Measurements from ENCODE around the gene KCNB1. TPM values are rescaled to one million over a fixed set of nuclear protein-coding genes. Genes with fewer than 3 reads are reported as not detected.

Gene KCNB1
- 0.12 and 0.13 TPM in 2 replicates for polyA plus RNA-seq (2011; rRNA removed)
- polyA minus RNA-seq (2011; rRNA and poly(A)+ RNA removed): 0.19 and 0.21 TPM in 2 replicates

GRCh38 chr20:49482621-49483017 is at the start of gene KCNB1:
KCNB1 (minus strand) TSS chr20:49482668; CDS start chr20:49482480, 188 bp downstream.
- ChIA-PET POLR2A (no interaction called here), CTCF (interaction anchor here (2.7 to 6.0 kb wide), 4 partner anchors 15 to 151 kb away, joined by 15 to 140 read pairs (median 48); no protein-coding TSS in a partner anchor)
- no peak for DNase-seq (ENCODE audit: low read depth)
- Histone ChIP-seq H3K27me3 (ENCODE audit: control insufficient read depth, insufficient read depth, low read length) (peaks cover 17% of the 10 kb centered on the region), H3K4me3 (ENCODE audit: low read depth, low read length) (no peak within 1 kb of the TSS), H3K36me3 (ENCODE audit: control insufficient read depth, insufficient read depth, low read length) (no peaks in the 10 kb centered on the region)
- TF ChIP-seq CTCF (IDR thresholded peaks at IDR 0.05; ENCODE audit: insufficient read depth, low read depth, low read length): no peak

GRCh38 chr20:49529470-49529869 is 47.0 kb upstream of the KCNB1 start:
- Histone ChIP-seq H3K4me3 (ENCODE audit: low read depth, low read length) (no peak overlapping the region), H3K36me3 (ENCODE audit: control insufficient read depth, insufficient read depth, low read length) (no peaks in the 10 kb centered on the region), H3K27me3 (ENCODE audit: control insufficient read depth, insufficient read depth, low read length) (no peaks in the 10 kb centered on the region)
- ChIA-PET CTCF (interaction anchor here (2.1 kb wide), 1 partner anchor 195 kb away, joined by 6 read pairs; no protein-coding TSS in a partner anchor), POLR2A (no interaction called here)
- no peak for DNase-seq (ENCODE audit: low read depth)
- no peak for TF ChIP-seq CTCF (IDR thresholded peaks at IDR 0.05; ENCODE audit: insufficient read depth, low read depth, low read length)

- ChIA-PET POLR2A (no interaction called here), CTCF (interaction anchor here (1.2 kb wide), 1 partner anchor 19 kb away, joined by 7 read pairs; no protein-coding TSS in a partner anchor)
- H3K27me3 ChIP-seq (ENCODE audit: control insufficient read depth, insufficient read depth, low read length): no peaks in the 10 kb centered on the region
- peaks cover 2% of the 10 kb centered on the region for H3K36me3 ChIP-seq (ENCODE audit: control insufficient read depth, insufficient read depth, low read length)
- no peak overlapping the region for H3K4me3 ChIP-seq (ENCODE audit: low read depth, low read length)
- no peak for TF ChIP-seq CTCF (IDR thresholded peaks at IDR 0.05; ENCODE audit: insufficient read depth, low read depth, low read length)
- no peak for DNase-seq (ENCODE audit: low read depth)
These were observed 44.1 kb upstream of the KCNB1 start for GRCh38 chr20:49526568-49526967.

- H3K27me3 ChIP-seq (ENCODE audit: control insufficient read depth, insufficient read depth, low read length): no peaks in the 10 kb centered on the region
- no peak for TF ChIP-seq CTCF (IDR thresholded peaks at IDR 0.05; ENCODE audit: insufficient read depth, low read depth, low read length)
- ChIA-PET CTCF (interaction anchor here (0.7 to 1.2 kb wide), 4 partner anchors 15 to 192 kb away, joined by 3 to 7 read pairs (median 4); no protein-coding TSS in a partner anchor), POLR2A (no interaction called here)
- H3K36me3 ChIP-seq (ENCODE audit: control insufficient read depth, insufficient read depth, low read length): peaks cover 2% of the 10 kb centered on the region
- DNase-seq (ENCODE audit: low read depth): no peak
- H3K4me3 ChIP-seq (ENCODE audit: low read depth, low read length): no peak overlapping the region
These were observed 43.6 kb upstream of the KCNB1 start for GRCh38 chr20:49526056-49526455.

GRCh38 chr20:49523767-49524360 is 41.4 kb upstream of the KCNB1 start:
- TF ChIP-seq CTCF (IDR thresholded peaks at IDR 0.05; ENCODE audit: insufficient read depth, low read depth, low read length): no peak
- Histone ChIP-seq H3K27me3 (ENCODE audit: control insufficient read depth, insufficient read depth, low read length) (no peaks in the 10 kb centered on the region), H3K36me3 (ENCODE audit: control insufficient read depth, insufficient read depth, low read length) (peaks cover 2% of the 10 kb centered on the region), H3K4me3 (ENCODE audit: low read depth, low read length) (no peak overlapping the region)
- POLR2A ChIA-PET: no interaction called here
- DNase-seq (ENCODE audit: low read depth): no peak
- CTCF ChIA-PET: interaction anchor here (0.7 to 1.0 kb wide), 2 partner anchors 13 to 189 kb away, joined by 3 to 4 read pairs; no protein-coding TSS in a partner anchor

Data from BJ (cell line).